ENCODE measurements around the gene THBS3. TPM values are rescaled to one million over a fixed set of nuclear protein-coding genes. Genes with fewer than 3 reads are reported as not detected.
"Not testable (repeated sequence)": the region's sequence is repeated elsewhere in the genome, so short reads cannot be mapped to it uniquely, and the experiment has no call there.

Gene THBS3
- total RNA-seq, 2 experiments from 2014 or later = 25.5 to 26.1 TPM

DNA sequence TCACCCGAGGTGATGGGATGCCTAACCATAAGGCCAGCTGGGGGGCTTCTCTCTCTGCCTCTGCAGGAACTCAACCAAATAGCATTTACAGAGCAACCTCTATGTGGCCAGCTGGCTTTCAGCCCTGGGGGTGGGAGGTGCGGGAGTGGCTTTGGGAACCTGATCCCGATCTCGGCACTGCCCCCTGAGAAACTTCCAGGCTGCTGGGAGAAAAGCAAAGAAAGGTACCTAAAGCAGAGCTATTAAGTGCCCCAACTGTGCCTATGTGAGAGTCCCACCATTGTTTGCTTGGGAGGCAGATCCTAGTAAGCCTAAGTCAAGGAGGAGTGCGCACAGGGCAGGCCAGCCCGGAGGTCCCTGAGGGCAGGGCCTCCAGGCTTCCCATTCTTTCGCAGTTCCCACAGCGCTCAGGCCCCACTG is 41.6 kb downstream of the THBS3 start:
- POLR2A ChIA-PET = no interaction called here
- Histone ChIP-seq H3K4me1 (ENCODE audit: insufficient read depth, low read length) (peaks cover 16% of the 10 kb centered on the region), H3K36me3 (ENCODE audit: insufficient read depth, low read length) (peaks cover 23% of the 10 kb centered on the region), H3K9me3 (ENCODE audit: control insufficient read depth in 1 of 2, insufficient read depth in 1 of 2, low read length in 2 of 2) (no peaks in the 10 kb centered on the region), H3K4me3 (ENCODE audit: low read length) (no peak overlapping the region), H3K27me3 (ENCODE audit: control insufficient read depth in 1 of 2, insufficient read depth in 2 of 2, low read length in 2 of 2) (peaks cover 0 to 7% of the 10 kb centered on the region in 2 experiments), H3K27ac (ENCODE audit: low read depth in 1 of 2, low read length in 2 of 2) (no peak overlapping the region)
- Mint-ChIP-seq H3K27ac (no peak overlapping the region), H3K27me3 (peaks cover 3% of the 10 kb centered on the region), H3K4me3 (no peak overlapping the region), H3K9me3 (no peaks in the 10 kb centered on the region), H3K4me1 (ENCODE audit: low read depth) (peaks cover 18% of the 10 kb centered on the region), H3K36me3 (ENCODE audit: low read depth) (peaks cover 19% of the 10 kb centered on the region)
- CTCF ChIA-PET = interaction anchor here (2.4 kb wide), 1 partner anchor 75 kb away, joined by 8 read pairs; no protein-coding TSS in a partner anchor
- ATAC-seq (ENCODE audit: poor library complexity) (no peak), DNase-seq (no peak)
- TF ChIP-seq, protein P1, sequence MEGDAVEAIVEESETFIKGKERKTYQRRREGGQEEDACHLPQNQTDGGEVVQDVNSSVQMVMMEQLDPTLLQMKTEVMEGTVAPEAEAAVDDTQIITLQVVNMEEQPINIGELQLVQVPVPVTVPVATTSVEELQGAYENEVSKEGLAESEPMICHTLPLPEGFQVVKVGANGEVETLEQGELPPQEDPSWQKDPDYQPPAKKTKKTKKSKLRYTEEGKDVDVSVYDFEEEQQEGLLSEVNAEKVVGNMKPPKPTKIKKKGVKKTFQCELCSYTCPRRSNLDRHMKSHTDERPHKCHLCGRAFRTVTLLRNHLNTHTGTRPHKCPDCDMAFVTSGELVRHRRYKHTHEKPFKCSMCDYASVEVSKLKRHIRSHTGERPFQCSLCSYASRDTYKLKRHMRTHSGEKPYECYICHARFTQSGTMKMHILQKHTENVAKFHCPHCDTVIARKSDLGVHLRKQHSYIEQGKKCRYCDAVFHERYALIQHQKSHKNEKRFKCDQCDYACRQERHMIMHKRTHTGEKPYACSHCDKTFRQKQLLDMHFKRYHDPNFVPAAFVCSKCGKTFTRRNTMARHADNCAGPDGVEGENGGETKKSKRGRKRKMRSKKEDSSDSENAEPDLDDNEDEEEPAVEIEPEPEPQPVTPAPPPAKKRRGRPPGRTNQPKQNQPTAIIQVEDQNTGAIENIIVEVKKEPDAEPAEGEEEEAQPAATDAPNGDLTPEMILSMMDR (IDR thresholded peaks at IDR 0.05) = no peak
- intact Hi-C loops (cut with DNase I, micrococcal nuclease) = loop anchor here (2.0 to 5.0 kb wide), 3 partner anchors 39 to 119 kb away; partner anchors contain the start of gene EFNA1 (in 2 of the 2)

DNA sequence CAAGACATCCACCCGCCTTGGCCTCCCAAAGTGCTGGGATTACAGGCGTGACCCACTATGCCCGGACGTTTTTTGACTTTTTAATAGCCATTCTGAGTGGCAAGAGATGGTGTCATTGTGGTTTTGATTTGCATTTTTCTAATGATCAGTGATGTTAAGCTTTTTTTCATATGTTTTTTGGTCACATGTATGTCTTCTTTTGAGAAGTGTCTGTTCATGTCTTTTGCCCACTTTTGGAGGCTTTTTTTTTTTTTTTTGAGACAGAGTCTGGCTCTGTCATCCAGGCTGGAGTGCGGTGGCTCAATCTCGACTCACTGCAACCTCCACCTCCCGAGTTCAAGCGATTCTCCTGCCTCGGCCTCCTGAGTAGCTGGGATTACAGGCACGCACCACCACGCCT is 43.1 kb downstream of the THBS3 start:
- H3K27me3 ChIP-seq (ENCODE audit: control insufficient read depth in 1 of 2, insufficient read depth in 2 of 2, low read length in 2 of 2); H3K27ac ChIP-seq (ENCODE audit: low read depth in 1 of 2, low read length in 2 of 2); H3K4me3 ChIP-seq (ENCODE audit: low read length); DNase-seq; H3K27ac Mint-ChIP-seq; H3K9me3 ChIP-seq (ENCODE audit: control insufficient read depth in 1 of 2, insufficient read depth in 1 of 2, low read length in 2 of 2); H3K4me3 Mint-ChIP-seq; H3K27me3 Mint-ChIP-seq; ATAC-seq (ENCODE audit: poor library complexity); H3K9me3 Mint-ChIP-seq: not testable (repeated sequence)
- POLR2A ChIA-PET = interaction anchor here (0.6 kb wide), 1 partner anchor 27 kb away, joined by 4 read pairs; no protein-coding TSS in a partner anchor
- H3K4me1 ChIP-seq (ENCODE audit: insufficient read depth, low read length) = peaks cover 16% of the 10 kb centered on the region
- H3K36me3 ChIP-seq (ENCODE audit: insufficient read depth, low read length) = peaks cover 10% of the 10 kb centered on the region
- intact Hi-C loops (cut with DNase I, micrococcal nuclease) = loop anchor here (5.0 kb wide), 2 partner anchors 37 to 117 kb away; partner anchors contain the start of gene EFNA1 (in 2 of the 2)
- H3K4me1 Mint-ChIP-seq (ENCODE audit: low read depth) = peaks cover 18% of the 10 kb centered on the region
- CTCF ChIA-PET = interaction anchor here (0.6 to 2.4 kb wide), 2 partner anchors 73 to 83 kb away, joined by 3 to 8 read pairs; no protein-coding TSS in a partner anchor
- H3K36me3 Mint-ChIP-seq (ENCODE audit: low read depth) = peaks cover 11% of the 10 kb centered on the region

DNA sequence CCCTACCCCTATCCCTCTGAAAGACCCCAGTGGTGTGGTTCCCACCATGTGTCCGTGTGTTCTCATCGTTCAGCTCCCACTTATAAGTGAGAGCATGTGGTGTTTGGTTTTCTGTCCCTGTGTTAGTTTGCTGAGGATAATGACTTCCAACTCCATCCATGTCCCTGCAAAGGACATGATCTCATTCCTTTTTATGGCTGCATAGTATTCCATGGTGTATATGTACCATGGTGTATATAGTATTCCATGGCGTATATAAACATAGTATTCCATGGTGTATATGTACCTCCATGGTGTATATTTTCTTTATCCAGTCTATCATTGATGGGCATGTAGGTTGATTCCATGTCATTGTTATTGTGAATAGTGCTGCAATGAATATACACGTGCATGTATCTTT is 43.9 kb downstream of the THBS3 start:
- H3K9me3 ChIP-seq (ENCODE audit: control insufficient read depth in 1 of 2, insufficient read depth in 1 of 2, low read length in 2 of 2); H3K27ac ChIP-seq (ENCODE audit: low read depth in 1 of 2, low read length in 2 of 2); H3K27me3 ChIP-seq (ENCODE audit: control insufficient read depth in 1 of 2, insufficient read depth in 2 of 2, low read length in 2 of 2); H3K36me3 ChIP-seq (ENCODE audit: insufficient read depth, low read length); intact Hi-C loops (cut with DNase I, micrococcal nuclease); H3K27me3 Mint-ChIP-seq; DNase-seq; ATAC-seq (ENCODE audit: poor library complexity); H3K27ac Mint-ChIP-seq; H3K9me3 Mint-ChIP-seq; POLR2A ChIA-PET; H3K4me3 Mint-ChIP-seq; H3K36me3 Mint-ChIP-seq (ENCODE audit: low read depth); H3K4me3 ChIP-seq (ENCODE audit: low read length): not testable (repeated sequence)
- H3K4me1 Mint-ChIP-seq (ENCODE audit: low read depth) = peaks cover 13% of the 10 kb centered on the region
- H3K4me1 ChIP-seq (ENCODE audit: insufficient read depth, low read length) = peaks cover 16% of the 10 kb centered on the region
- CTCF ChIA-PET = interaction anchor here (1.6 kb wide), 1 partner anchor 10 kb away, joined by 3 read pairs; no protein-coding TSS in a partner anchor

DNA sequence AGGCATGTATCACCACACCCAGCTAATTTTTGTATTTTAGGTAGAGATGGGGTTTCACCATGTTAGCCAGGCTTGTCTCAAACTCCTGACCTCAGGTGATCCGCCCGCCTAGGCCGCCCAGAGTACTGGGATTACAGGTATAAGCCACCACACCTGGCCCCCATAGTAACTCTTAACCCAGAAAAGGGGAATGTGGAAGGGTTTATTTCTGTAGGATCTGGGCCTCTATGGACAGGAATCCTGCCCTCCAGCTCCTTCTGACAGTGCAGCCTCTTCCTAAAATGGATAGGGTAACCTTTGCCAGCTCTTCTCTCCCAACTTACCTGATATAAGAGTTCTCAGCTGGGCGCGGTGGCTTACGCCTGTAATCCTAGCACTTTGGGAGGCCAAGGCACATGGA is 45.1 kb downstream of the THBS3 start:
- H3K27ac ChIP-seq (ENCODE audit: low read depth in 1 of 2, low read length in 2 of 2); POLR2A ChIA-PET; H3K36me3 Mint-ChIP-seq (ENCODE audit: low read depth); H3K4me1 Mint-ChIP-seq (ENCODE audit: low read depth); H3K36me3 ChIP-seq (ENCODE audit: insufficient read depth, low read length); H3K27ac Mint-ChIP-seq; H3K4me3 ChIP-seq (ENCODE audit: low read length); H3K27me3 Mint-ChIP-seq; DNase-seq; intact Hi-C loops (cut with DNase I, micrococcal nuclease); H3K4me3 Mint-ChIP-seq; H3K27me3 ChIP-seq (ENCODE audit: control insufficient read depth in 1 of 2, insufficient read depth in 2 of 2, low read length in 2 of 2); ATAC-seq (ENCODE audit: poor library complexity); H3K9me3 ChIP-seq (ENCODE audit: control insufficient read depth in 1 of 2, insufficient read depth in 1 of 2, low read length in 2 of 2); H3K9me3 Mint-ChIP-seq: not testable (repeated sequence)
- CTCF ChIA-PET = interaction anchor here (1.6 kb wide), 1 partner anchor 9 kb away, joined by 3 read pairs; no protein-coding TSS in a partner anchor
- peaks cover 10% of the 10 kb centered on the region for H3K4me1 ChIP-seq (ENCODE audit: insufficient read depth, low read length)
